ENCODE results near the gene SELENOI. TPM values are rescaled to one million over a fixed set of nuclear protein-coding genes. Genes with fewer than 3 reads are reported as not detected.
A peak's percentile ranks its signal among the peaks of the same experiment; 100 is the strongest.

SELENOI gene
- total RNA-seq, 4 donors from 2014 or later = 23.1 to 46.6 (median 32.4) TPM

GRCh38 chr2:26412091-26412673 lies 66.2 kb downstream of the SELENOI start:
- H3K27ac ChIP-seq = no peak overlapping the region
- peak overlapping the region; percentile 13 to 52 (median 17) for H3K4me3 ChIP-seq
- peaks cover 0 to 16% (median 0%) of the 10 kb centered on the region in 4 donors for H3K27me3 ChIP-seq
- no peak for DNase-seq
- intact Hi-C loops (cut with DNase I) = no loop called here
- no peak for TF ChIP-seq CTCF (IDR thresholded peaks at IDR 0.05)
- TF ChIP-seq POLR2A (IDR thresholded peaks at IDR 0.05) = no peak
- H3K4me1 ChIP-seq = no peaks in the 10 kb centered on the region
- WGBS, 2 donors = 30 to 40% methylated on average over 10 of the region's 10 CpGs
- H3K9me3 ChIP-seq = no peaks in the 10 kb centered on the region
- no peaks in the 10 kb centered on the region for H3K36me3 ChIP-seq

GRCh38 chr2:26414311-26414710 lies 68.4 kb downstream of the SELENOI start:
- WGBS, 2 donors = 86 to 90% methylated on average over 3 of the region's 3 CpGs
- peaks cover 0 to 3% (median 0%) of the 10 kb centered on the region in 4 donors for H3K27me3 ChIP-seq
- TF ChIP-seq POLR2A (IDR thresholded peaks at IDR 0.05) (no peak), CTCF (IDR thresholded peaks at IDR 0.05) (no peak)
- intact Hi-C loops (cut with DNase I) = no loop called here
- H3K36me3 ChIP-seq = no peaks in the 10 kb centered on the region
- DNase-seq = no peak
- H3K4me3 ChIP-seq = no peak overlapping the region
- no peak overlapping the region for H3K27ac ChIP-seq
- H3K4me1 ChIP-seq = no peaks in the 10 kb centered on the region
- H3K9me3 ChIP-seq = no peaks in the 10 kb centered on the region

- no peaks in the 10 kb centered on the region for H3K9me3 ChIP-seq
- 77 to 93% methylated on average over 5 of the region's 5 CpGs for WGBS, 2 donors
Measured at GRCh38 chr2:26421961-26422360, 76.0 kb downstream of the SELENOI start.

GRCh38 chr2:26422947-26423629 lies 77.1 kb downstream of the SELENOI start:
- Histone ChIP-seq H3K4me1 (no peaks in the 10 kb centered on the region), H3K27ac (no peak overlapping the region), H3K27me3 (peaks cover 0 to under 1% (median 0%) of the 10 kb centered on the region in 4 donors), H3K9me3 (no peaks in the 10 kb centered on the region), H3K4me3 (no peak overlapping the region), H3K36me3 (no peaks in the 10 kb centered on the region)
- TF ChIP-seq POLR2A (IDR thresholded peaks at IDR 0.05) = no peak
- TF ChIP-seq CTCF (IDR thresholded peaks at IDR 0.05) = no peak
- DNase-seq = no peak
- WGBS, 2 donors = 57 to 67% methylated on average over 9 of the region's 9 CpGs
- intact Hi-C loops (cut with DNase I) = no loop called here

More at GRCh38 chr2:26421961-26422360, 76.0 kb downstream of the SELENOI start:
- Histone ChIP-seq H3K36me3 (no peaks in the 10 kb centered on the region), H3K27me3 (peaks cover 0 to 3% (median 0%) of the 10 kb centered on the region in 4 donors), H3K4me3 (no peak overlapping the region), H3K27ac (no peak overlapping the region), H3K4me1 (no peaks in the 10 kb centered on the region)
- TF ChIP-seq POLR2A (IDR thresholded peaks at IDR 0.05) (no peak), CTCF (IDR thresholded peaks at IDR 0.05) (no peak)
- intact Hi-C loops (cut with DNase I) = no loop called here
- DNase-seq = no peak

- Histone ChIP-seq H3K27me3 (no peaks in the 10 kb centered on the region), H3K27ac (no peak overlapping the region), H3K36me3 (no peaks in the 10 kb centered on the region), H3K4me3 (no peak overlapping the region), H3K4me1 (no peaks in the 10 kb centered on the region), H3K9me3 (no peaks in the 10 kb centered on the region)
- intact Hi-C loops (cut with DNase I) = no loop called here
- DNase-seq = no peak
- 85 to 90% methylated on average over 9 of the region's 9 CpGs for WGBS, 2 donors
- TF ChIP-seq POLR2A (IDR thresholded peaks at IDR 0.05) (no peak), CTCF (IDR thresholded peaks at IDR 0.05) (no peak)
Measured at GRCh38 chr2:26423750-26424149, 77.8 kb downstream of the SELENOI start.

All from esophagus squamous epithelium (tissue), 5 donors.